GM06990 (cell line): Measurements from ENCODE around the gene SNRPA1.

Experiments
- DNase-seq: peaks from one replicate; pipeline ENCODE4 v3.0.0-alpha.2; 2011; ENCODE audit not compliant: insufficient read length; ENCODE audit errors: extremely low read depth
- H3K27me3 ChIP-seq: replicated peaks from 2 replicates; pipeline ENCODE4 v1.6.0; 2011; ENCODE audit warnings: low read length; ENCODE audit not compliant: control insufficient read depth, insufficient read depth
- H3K36me3 ChIP-seq: 2 replicates; pipeline ENCODE4 v1.5.1; 2011; ENCODE audit warnings: low read length; ENCODE audit not compliant: control insufficient read depth, insufficient read depth
- H3K4me3 ChIP-seq: replicated peaks from 2 replicates; pipeline ENCODE4 v1.5.1; 2011; ENCODE audit warnings: low read depth, mild to moderate bottlenecking, control low read depth, low read length
- TF ChIP-seq, protein P1 (sequence below): IDR thresholded peaks from 2 replicates; pipeline ENCODE4 v1.5.1; 2011; ENCODE audit warnings: low read length, control low read depth, mild to moderate bottlenecking, inconsistent platforms; ENCODE audit not compliant: insufficient read depth, poor library complexity, severe bottlenecking

Gene SNRPA1

DNA sequence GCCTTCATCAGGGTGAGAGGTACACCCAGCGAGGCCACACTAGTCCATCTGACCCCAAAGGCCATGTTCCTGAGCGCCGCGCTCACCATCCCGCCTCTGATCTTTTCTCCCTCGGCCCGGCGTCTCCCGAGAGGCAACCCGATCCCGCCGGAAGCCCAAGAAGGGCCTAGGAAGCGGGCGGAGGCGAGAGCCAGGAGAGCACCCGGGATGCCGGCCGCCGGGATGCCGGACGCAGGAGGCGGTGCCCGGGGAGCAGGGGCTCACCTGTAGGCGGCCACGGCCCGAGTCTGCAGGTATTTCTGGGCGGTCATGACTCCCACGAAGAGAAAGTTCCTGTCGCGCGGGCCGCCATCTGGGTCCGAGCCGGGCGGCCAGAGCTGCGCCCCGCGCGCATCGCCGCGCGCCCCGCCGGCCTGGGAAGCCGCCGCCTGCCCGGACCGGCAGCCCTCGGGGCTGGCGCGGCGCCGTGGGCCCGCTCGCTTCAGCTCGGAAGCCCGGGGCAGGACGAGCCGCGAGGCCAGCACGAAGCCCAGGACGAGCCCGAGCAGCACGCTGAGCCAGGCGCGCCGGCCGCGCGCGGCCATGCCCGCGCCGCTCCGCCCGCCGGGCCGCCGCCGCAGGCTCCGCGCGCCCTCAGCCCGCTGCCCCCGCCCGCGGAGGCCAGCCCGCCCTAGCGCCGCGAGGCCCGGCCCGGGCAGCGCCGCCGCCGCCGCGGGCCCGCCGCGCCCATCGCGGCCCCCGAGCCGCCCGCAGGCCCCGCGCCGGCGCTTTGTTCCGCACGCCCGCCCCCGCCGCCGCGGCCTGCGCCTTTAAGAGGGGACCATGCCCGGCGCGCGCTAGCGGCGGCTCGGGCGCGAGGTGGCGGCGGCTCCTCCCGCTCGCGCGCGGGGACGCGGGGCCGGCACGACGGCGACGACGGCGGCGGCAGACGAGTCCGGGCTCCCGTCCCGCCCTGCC, 43.9 kb downstream of the SNRPA1 start:
- H3K36me3 ChIP-seq, result no peaks in the 10 kb centered on the region
- H3K27me3 ChIP-seq, result no peaks in the 10 kb centered on the region
- DNase-seq, result peak; percentile 44
- TF ChIP-seq, protein P1, sequence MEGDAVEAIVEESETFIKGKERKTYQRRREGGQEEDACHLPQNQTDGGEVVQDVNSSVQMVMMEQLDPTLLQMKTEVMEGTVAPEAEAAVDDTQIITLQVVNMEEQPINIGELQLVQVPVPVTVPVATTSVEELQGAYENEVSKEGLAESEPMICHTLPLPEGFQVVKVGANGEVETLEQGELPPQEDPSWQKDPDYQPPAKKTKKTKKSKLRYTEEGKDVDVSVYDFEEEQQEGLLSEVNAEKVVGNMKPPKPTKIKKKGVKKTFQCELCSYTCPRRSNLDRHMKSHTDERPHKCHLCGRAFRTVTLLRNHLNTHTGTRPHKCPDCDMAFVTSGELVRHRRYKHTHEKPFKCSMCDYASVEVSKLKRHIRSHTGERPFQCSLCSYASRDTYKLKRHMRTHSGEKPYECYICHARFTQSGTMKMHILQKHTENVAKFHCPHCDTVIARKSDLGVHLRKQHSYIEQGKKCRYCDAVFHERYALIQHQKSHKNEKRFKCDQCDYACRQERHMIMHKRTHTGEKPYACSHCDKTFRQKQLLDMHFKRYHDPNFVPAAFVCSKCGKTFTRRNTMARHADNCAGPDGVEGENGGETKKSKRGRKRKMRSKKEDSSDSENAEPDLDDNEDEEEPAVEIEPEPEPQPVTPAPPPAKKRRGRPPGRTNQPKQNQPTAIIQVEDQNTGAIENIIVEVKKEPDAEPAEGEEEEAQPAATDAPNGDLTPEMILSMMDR, result no peak
- peak overlapping the region; percentile 82 for H3K4me3 ChIP-seq

DNA sequence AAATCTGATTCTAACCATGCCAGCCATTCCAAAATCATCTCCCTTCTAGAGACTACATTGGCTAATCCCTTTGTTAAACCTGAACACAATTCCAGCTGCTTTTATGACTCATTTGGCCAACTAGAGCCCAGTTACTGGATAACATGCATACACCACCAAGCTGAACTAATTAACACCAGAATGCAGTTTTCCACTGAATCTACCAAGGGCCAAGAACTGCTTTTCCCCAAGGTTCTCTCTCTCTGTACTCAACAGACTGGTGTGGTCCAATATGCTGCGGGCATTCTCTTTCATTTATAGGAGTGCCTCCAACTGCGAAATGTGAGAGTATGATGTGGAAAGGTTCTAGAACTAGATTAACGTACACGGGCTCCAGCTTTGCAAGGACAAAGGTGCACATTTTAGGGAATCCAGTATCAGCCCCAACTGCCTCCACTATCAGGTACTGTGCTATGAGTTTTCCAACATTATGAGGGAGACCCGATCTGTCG, 44.7 kb downstream of the SNRPA1 start:
- Histone ChIP-seq H3K27me3 (no peaks in the 10 kb centered on the region), H3K36me3 (no peaks in the 10 kb centered on the region), H3K4me3 (peak overlapping the region; percentile 82)
- TF ChIP-seq, protein P1, result no peak
- DNase-seq, result no peak

DNA sequence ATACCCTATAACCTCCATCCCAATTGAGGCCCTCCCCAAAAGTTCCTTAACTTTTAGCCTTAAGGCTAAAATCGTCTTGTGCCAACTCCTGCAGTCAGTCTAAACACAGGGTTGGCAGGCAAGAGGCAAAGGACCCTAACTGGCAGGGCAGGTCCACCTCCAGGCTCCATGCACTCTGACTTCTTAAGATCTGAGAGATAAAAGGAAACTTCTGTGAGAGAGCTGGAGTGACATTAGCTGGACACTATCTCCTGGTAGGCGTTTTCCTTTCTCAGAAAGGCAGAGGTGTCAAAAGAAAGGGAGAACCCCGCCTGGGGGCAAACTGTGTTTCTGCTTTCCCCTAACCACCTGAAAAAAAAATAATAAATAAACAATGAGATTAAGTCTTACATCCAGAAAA, 46.8 kb downstream of the SNRPA1 start:
- TF ChIP-seq, protein P1, result no peak
- Histone ChIP-seq H3K4me3 (no peak overlapping the region), H3K36me3 (no peaks in the 10 kb centered on the region), H3K27me3 (no peaks in the 10 kb centered on the region)
- no peak for DNase-seq

DNA sequence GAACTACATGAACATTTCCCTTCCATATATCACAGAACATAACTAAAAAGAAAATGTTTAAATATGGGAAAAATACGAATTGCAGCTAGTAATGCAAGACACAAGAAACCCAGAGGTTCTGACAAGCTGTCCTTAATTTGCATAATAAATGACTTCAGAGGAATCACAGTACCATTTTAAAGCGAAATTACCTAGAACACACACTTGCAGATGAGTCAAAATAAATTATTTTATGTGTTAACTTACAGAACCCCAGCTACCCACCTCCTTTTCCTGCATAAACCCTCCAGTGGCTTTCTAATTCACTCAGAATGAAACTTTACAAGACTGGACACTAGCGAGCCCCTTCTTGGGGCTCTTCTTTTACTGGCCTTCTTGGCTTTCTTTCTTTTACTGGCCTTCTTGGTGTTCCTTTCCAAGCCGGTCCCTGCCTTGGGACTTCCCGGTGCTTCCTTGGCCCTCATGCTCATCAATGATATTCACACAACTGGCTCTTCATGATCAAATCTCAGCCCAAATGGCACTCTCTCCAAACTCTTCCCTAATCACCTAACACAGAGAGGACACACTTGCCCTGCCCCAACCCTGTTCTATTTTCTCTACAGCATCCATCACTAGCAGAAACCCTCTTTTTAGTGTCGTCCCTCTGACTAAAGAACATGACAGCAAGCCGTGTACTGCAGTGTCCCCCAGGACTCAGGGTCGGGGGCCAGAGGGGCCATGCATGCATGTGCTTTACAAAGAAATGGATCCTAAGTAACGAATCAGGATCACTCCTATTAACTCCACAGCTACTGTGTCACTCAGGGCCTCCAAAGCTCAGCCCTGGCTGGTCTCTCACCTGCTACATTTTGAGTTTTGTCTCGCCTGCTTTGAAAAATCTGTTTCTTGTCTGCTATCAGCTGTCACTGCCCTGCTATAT, 48.0 kb downstream of the SNRPA1 start:
- DNase-seq, result no peak
- no peaks in the 10 kb centered on the region for H3K27me3 ChIP-seq
- TF ChIP-seq, protein P1, result no peak
- H3K4me3 ChIP-seq, result no peak overlapping the region
- H3K36me3 ChIP-seq, result no peaks in the 10 kb centered on the region

DNA sequence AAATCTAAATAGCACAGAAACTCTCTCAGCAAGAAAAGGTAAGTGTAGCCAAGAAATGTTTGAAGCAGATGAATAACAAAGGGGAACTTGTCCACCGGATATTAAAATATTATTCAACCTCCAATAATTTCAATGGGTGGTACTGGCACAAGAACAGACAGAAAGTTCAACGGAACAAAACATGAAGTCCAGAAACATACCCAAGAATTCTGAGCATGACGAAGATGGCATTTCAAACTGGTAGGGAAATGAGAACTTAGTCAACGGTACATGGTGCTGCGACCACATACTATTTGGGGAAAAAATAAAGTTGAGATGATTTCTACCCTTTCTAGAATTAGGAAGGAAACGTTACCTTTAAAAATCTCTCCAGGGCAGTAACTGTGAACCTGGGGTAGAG, 48.7 kb downstream of the SNRPA1 start:
- H3K4me3 ChIP-seq, result no peak overlapping the region

More for the DNA sequence above, 48.7 kb downstream of the SNRPA1 start:
- H3K36me3 ChIP-seq, result no peaks in the 10 kb centered on the region
- H3K27me3 ChIP-seq, result no peaks in the 10 kb centered on the region
- DNase-seq, result no peak
- TF ChIP-seq, protein P1, result no peak
